K562 (cell line): ENCODE measurements around the gene MDM1. TPM values are rescaled to one million over a fixed set of nuclear protein-coding genes. Genes with fewer than 3 reads are reported as not detected.

Experiments used
- C11orf30 ChIP-seq: fragments of 450-650 bp; IDR thresholded peaks from 2 replicates; pipeline ENCODE4 v1.6.1; 2016; ENCODE audit warnings: low read depth, mild to moderate bottlenecking
- DACH1 ChIP-seq: fragments of 450-650 bp; IDR thresholded peaks from 2 replicates; pipeline ENCODE4 v1.6.1; 2018; ENCODE audit not compliant: partially characterized antibody
- MAFF ChIP-seq: IDR thresholded peaks from 2 replicates; pipeline ENCODE4 v1.6.1; 2012; ENCODE audit warnings: low read length, improper control_type of control experiment
- SMAD2 ChIP-seq: fragments of 150-350 bp; IDR thresholded peaks from 2 replicates; pipeline ENCODE4 v1.6.1; 2014; ENCODE audit warnings: low read depth, mild to moderate bottlenecking, low read length
- SREBF1 ChIP-seq: fragments of 150-350 bp; IDR thresholded peaks from 2 replicates; pipeline ENCODE4 v1.6.1; 2014; ENCODE audit warnings: antibody characterized with exemption, low read depth, low read length, borderline replicate concordance
- ZNF3 ChIP-seq: fragments of 250-450 bp; sonication (Bioruptor Pico); IDR thresholded peaks from 2 replicates; pipeline ENCODE4 v1.5.0; 2021; ENCODE audit warnings: mild to moderate bottlenecking, moderate library complexity
- ZNF316 ChIP-seq: fragments of 450-650 bp; IDR thresholded peaks from 2 replicates; pipeline ENCODE4 v1.6.1; 2016
- ZNF41 ChIP-seq: fragments of 250-450 bp; sonication (Bioruptor Pico); conservative IDR thresholded peaks from 2 replicates; pipeline ENCODE4 v1.4.0; 2020; ENCODE audit warnings: mild to moderate bottlenecking
- polyA plus RNA-seq, 8 experiments: library from polyadenylated mRNA; depleted of rRNA in 4 of 8; stranded (reverse) in 5 of 8; unstranded in 3 of 8; fragments of >200 nt; fragmentation: Nextera tagmentation in 2 of 8; fragmentation: Illumina TruSeq in 1 of 8; extraction: Ambion mirVana in 2 of 8; extraction: Trizol in 1 of 8; gene quantifications; 2 replicates each; pipeline versions ENCODE4 v1.2.1 to v1.2.3, GENCODE V29; 2011 to 2014; ENCODE audit warnings: inconsistent platforms in 1 of 8, missing spikeins in 1 of 8
- total RNA-seq, 7 experiments: library from RNA; depleted of rRNA in 6 of 7; stranded (reverse); fragments of >200 nt in 6 of 7; fragmentation: Illumina TruSeq in 2 of 7; extraction: Trizol in 2 of 7; gene quantifications; 2 replicates each; pipeline versions ENCODE4 v1.2.1 to v1.2.3, GENCODE V29; 2011 to 2021; ENCODE audit warnings: low replicate concordance in 1 of 7
- TF ChIP-seq, protein P1 (sequence below): fragments of 250-450 bp; sonication (Bioruptor Pico); IDR thresholded peaks from 2 replicates; pipeline ENCODE4 v1.5.0; 2022; ENCODE audit warnings: mild to moderate bottlenecking
- TF ChIP-seq, protein P2 (sequence below): fragments of 450-650 bp; formaldehyde crosslinking; conservative IDR thresholded peaks from 2 replicates; pipeline ENCODE4 v1.4.0; 2022; ENCODE audit warnings: mild to moderate bottlenecking, missing genetic modification characterization
- TF ChIP-seq, protein P3 (sequence below): IDR thresholded peaks from 3 replicates; pipeline ENCODE4 v1.6.1; 2011; ENCODE audit warnings: borderline replicate concordance, mild to moderate bottlenecking; ENCODE audit not compliant: insufficient read length, insufficient read depth

Gene MDM1
- total and polyA plus RNA-seq, 9 of the 15 experiments (the other 6 are each of a cell fraction or from before 2014, with no cell fraction given), result 7.5 to 16.8 (median 13.1) TPM

DNA sequence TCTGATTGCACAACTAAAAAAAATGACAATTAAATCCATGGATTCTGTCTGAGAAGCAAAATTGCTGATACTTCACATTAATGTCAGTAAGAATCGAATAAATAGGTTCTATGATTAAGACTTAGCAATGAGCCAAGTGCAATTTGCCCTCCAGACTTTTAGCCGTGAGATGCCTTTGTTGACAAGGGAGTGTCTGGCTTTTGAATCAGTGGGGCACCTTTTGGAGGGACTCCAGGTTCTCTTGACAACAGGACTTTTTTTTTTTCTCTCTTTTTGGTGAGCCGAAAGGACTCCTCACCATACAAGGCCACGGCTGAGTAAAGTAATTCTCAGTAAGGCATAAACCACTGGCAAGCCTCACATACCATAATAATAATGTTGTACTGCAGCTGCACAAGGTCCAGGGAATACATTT lies 4.7 kb upstream of the MDM1 start (continued):
- TF ChIP-seq, protein P1, sequence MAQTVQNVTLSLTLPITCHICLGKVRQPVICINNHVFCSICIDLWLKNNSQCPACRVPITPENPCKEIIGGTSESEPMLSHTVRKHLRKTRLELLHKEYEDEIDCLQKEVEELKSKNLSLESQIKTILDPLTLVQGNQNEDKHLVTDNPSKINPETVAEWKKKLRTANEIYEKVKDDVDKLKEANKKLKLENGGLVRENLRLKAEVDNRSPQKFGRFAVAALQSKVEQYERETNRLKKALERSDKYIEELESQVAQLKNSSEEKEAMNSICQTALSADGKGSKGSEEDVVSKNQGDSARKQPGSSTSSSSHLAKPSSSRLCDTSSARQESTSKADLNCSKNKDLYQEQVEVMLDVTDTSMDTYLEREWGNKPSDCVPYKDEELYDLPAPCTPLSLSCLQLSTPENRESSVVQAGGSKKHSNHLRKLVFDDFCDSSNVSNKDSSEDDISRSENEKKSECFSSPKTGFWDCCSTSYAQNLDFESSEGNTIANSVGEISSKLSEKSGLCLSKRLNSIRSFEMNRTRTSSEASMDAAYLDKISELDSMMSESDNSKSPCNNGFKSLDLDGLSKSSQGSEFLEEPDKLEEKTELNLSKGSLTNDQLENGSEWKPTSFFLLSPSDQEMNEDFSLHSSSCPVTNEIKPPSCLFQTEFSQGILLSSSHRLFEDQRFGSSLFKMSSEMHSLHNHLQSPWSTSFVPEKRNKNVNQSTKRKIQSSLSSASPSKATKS (CRISPR knock-in tag), result no peak
- no peak for TF ChIP-seq ZNF41
- TF ChIP-seq SMAD2, result no peak
- TF ChIP-seq, protein P2, sequence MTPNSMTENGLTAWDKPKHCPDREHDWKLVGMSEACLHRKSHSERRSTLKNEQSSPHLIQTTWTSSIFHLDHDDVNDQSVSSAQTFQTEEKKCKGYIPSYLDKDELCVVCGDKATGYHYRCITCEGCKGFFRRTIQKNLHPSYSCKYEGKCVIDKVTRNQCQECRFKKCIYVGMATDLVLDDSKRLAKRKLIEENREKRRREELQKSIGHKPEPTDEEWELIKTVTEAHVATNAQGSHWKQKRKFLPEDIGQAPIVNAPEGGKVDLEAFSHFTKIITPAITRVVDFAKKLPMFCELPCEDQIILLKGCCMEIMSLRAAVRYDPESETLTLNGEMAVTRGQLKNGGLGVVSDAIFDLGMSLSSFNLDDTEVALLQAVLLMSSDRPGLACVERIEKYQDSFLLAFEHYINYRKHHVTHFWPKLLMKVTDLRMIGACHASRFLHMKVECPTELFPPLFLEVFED, result no peak
- TF ChIP-seq, protein P3, sequence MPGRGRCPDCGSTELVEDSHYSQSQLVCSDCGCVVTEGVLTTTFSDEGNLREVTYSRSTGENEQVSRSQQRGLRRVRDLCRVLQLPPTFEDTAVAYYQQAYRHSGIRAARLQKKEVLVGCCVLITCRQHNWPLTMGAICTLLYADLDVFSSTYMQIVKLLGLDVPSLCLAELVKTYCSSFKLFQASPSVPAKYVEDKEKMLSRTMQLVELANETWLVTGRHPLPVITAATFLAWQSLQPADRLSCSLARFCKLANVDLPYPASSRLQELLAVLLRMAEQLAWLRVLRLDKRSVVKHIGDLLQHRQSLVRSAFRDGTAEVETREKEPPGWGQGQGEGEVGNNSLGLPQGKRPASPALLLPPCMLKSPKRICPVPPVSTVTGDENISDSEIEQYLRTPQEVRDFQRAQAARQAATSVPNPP, result no peak
- TF ChIP-seq ZNF316, result peak; percentile 71
- TF ChIP-seq SREBF1, result no peak
- peak; percentile 60; the same call in 1 of the 2 replicates for TF ChIP-seq C11orf30
- TF ChIP-seq ZNF3, result no peak
- no peak for TF ChIP-seq DACH1
- 0 out of 2 replicates have a peak, but pooled peaks have one; percentile 9 for TF ChIP-seq MAFF
